NCI-H1417 (cell line): ENCODE measurements around the gene LAMTOR2.
"Not testable (repeated sequence)": the region's sequence is repeated elsewhere in the genome, so short reads cannot be mapped to it uniquely, and the experiment has no call there.

ENCODE experiments used
- DNase-seq, 3 experiments: peaks; one replicate each; lab custom pipeline; 2025; lab: John Stamatoyannopoulos, UW

LAMTOR2 gene

GRCh38 chr1:156054500-156055280 lies at the start of gene LAMTOR2:
LAMTOR2 (plus strand) TSS chr1:156054782; CDS start chr1:156054890, 108 bp downstream.
- peak; percentile 98 to 100 (median 99) for DNase-seq

DNA sequence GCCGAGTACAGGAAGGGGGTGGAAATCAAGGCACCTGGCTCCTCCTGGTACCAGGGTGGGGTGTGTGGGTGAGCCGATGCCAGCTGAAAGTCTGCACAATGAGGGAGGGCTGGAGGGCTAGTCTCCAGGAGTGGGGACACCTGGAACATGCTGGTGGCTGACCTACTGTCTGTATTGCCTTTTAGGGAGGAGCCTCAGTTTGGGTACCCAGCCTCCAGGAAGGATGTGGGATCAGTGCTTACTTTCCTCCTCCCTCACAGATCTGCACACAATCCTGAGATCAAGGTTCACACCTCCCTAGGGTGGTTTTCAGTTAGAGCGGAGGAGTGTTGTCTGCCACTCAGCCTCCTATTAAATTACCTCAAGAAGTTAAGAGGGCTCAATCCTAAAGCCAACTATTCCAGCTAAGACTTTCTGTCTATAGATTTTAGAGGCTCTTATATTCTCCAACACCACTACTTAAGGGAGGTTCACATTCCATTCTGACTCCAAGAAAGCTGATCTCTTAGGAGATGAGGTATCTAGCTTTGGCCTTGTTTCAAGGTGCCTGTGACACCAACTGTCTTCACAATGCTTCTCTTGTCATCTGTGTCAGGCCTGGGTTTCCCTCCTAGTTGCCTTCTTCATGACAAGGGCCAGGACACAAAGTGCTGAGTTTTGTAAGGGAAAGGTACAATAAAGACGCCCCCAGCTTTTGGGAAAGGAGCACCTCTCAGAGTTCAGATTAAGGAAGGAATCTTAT lies 49.6 kb upstream of the LAMTOR2 start:
- DNase-seq = no peak

- DNase-seq = no peak
These were observed 47.8 kb upstream of the LAMTOR2 start for GRCh38 chr1:156006666-156007376.

DNA sequence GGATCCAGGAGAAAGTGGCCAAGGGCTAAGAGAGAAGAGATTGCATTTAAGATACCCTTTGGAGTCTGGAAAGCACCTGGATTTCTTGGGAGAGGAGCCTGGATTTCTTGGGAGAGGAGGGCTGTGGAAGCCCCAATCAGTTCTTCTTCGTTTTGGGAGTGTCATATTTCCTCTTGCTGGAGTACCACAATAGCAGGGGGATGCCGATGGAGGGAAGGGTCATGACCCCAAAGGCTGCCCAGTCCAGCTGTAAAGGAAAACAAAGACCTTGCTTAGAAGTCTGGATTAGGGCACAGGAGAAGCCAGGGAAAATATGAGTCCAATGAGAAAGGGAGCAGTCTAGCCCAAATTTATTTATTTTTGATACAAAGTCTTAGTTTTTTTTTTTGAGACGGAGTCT lies 45.2 kb upstream of the LAMTOR2 start:
- no peak for DNase-seq

DNA sequence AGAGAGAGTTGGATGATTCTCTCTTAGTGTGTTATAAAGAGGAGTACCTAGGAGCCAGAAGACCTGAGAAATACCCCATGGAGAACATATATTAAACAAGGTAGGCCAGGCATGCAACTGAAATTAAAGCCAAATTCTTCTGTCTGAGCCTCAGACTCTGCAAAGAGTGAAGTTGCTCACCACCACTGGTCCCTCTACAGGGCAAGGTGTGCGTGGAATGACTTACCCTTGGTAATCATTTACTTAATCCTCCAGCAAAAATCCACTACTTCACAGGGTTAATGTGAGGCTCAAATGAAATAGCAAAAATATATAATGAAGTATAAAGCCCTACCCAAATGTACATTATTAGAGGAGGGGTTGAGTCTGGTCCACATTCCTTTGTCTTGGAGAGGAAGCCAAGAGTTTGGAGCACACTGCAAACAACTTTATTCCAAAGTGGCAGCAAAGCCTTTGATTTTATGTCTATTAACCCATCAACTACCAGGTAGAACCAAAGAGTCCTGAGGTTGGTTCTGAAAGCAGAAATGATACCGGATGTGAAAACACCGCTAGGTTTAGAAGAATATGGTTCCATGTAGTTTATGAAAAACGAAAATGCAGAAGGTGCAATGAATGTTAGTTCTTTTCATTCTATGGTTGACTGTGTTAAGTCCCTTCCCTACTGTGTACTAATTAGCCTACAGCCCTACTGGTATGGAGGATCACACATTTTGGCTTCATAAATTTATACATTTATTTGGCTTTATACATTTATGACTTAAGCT lies 42.3 kb upstream of the LAMTOR2 start:
- no peak for DNase-seq

DNA sequence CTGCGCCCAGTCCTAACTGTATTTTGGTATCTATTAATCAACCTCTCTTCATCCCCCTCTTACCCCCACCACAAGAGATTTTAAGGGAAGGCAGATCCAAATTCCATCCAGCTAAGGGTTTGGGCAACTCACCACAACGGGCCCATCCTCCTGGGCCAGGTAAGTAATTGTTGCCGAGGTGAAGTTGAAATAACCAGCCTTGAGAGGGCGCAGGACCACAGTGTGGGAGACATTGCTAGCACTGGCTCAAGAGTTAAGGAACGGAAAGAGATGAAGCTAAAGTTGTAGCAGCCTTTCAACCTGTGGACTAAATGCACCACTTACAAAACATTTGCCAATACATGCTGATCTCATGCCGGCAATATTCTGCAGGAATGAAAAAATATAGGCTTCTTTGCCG lies 39.8 kb upstream of the LAMTOR2 start:
- DNase-seq = no peak

DNA sequence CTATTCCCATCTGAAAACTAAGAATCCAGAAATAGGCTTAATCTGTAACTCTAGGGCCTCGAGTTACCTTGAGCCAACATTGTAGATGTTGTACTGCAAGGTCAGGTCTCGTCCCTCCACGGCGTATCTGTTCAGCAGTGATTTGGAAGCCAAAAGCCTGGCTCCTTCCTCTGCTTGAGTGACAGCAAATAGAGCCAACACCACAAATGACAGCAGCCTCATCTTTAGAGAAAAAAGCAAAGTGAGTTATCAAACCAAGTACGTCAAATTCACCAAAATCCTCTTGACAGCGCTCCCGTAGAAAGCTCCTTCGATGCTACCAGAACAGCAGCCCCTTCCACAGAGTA lies 34.7 kb upstream of the LAMTOR2 start:
- no peak for DNase-seq

- DNase-seq = peak; percentile 85 to 97 (median 96)
These were observed 34.1 kb upstream of the LAMTOR2 start, which contains the start of gene SSR2 for GRCh38 chr1:156020293-156021092. SSR2 (minus strand) TSS chr1:156020951; CDS start chr1:156020167, 784 bp downstream.

- no peak for DNase-seq
These were observed 33.5 kb upstream of the LAMTOR2 start for GRCh38 chr1:156021093-156021428.

GRCh38 chr1:156021954-156022353 lies 32.6 kb upstream of the LAMTOR2 start:
- no peak for DNase-seq

DNA sequence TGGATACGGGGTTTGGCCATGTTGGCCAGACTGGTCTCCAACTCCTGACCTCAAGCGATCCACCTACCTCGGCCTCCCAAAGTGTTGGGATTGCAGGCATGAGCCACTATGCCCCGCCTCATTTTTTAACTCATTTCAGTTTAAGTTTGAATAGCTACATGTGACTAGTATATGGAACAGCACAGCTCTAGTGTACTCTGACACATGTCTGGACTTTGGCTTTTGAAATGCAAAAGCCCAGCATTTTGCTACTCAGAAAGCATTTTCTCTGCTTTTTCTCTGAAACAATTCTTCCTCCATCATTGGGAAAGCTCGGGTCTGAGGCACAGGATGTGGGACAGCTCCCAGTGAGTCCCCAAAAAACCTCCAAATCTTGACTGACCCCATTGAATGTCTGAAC lies 29.8 kb upstream of the LAMTOR2 start:
- no peak for DNase-seq

DNA sequence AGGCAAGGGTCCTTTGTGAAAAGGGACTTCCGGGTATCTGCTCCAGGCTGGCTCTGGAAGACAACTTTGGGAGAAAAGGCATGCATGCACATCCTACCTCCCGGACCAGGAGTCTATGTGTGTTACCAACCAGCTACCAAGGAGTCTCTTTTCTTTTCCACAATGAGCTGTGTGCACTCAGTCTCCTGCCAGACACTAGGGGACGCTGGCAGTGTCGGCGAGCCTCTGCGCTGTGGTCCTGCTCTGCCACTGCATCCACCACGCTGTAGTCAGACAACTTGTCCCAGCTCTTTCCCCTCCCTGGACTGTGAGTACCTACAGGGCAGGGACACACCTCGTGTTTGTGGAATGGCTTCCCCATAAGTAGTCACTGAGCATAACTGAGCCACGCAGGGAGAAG lies 28.7 kb upstream of the LAMTOR2 start:
- DNase-seq = no peak

GRCh38 chr1:156026588-156026987 lies 28.0 kb upstream of the LAMTOR2 start:
- DNase-seq = no peak

GRCh38 chr1:156033011-156033410 lies 21.6 kb upstream of the LAMTOR2 start:
- DNase-seq = no peak

DNA sequence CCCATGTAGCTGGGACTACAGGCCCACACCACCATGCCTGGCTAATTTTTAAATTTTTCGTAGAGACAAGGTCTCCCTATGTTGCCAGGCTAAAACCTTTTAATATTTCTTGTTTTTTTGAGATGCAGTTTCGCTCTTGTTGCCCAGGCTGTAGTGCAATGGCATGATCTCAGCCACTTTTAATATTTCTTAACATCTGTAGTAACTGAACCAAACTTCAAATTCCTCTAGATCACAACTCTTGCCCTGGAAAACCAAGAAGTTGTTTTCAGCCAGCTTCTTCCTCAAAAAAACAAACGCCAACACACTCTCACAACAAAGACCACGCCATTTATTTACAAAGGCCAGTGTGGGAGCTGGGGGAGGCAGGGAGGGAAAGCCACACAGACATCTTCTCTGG lies 19.6 kb upstream of the LAMTOR2 start:
- not testable (repeated sequence) for DNase-seq

- no peak for DNase-seq
These were observed 11.8 kb upstream of the LAMTOR2 start for GRCh38 chr1:156042828-156043227.

- DNase-seq = no peak
These were observed 9.5 kb upstream of the LAMTOR2 start for GRCh38 chr1:156045076-156045475.

DNA sequence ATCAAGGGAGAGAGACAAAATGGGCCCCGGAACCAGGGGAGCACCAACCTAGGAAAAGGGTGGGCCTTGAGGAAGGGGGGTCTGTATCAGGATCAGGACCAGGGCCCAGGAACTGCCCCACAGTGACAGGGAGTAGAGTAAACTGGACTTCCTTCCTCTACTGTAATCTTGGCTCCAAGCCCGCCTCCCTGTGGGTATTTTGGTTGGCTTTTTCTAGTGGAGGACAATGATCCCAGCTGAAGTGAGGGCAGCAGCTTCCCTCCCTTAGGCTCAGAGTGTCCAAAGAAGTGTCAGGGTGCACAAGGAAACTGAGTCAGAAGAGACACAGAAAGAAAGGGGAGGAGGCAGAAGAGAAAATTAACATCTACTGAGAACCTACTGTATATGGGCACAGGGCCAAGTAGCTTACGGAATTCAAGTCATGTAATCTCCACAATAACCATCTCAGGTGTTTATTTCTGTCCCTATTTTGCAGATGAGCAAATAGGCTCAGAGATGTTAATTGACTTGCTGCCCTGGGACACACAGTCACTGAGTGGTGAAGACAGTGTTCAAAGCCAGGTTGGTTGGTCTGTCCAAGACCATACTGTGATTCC lies 5.8 kb upstream of the LAMTOR2 start:
- no peak for DNase-seq

DNA sequence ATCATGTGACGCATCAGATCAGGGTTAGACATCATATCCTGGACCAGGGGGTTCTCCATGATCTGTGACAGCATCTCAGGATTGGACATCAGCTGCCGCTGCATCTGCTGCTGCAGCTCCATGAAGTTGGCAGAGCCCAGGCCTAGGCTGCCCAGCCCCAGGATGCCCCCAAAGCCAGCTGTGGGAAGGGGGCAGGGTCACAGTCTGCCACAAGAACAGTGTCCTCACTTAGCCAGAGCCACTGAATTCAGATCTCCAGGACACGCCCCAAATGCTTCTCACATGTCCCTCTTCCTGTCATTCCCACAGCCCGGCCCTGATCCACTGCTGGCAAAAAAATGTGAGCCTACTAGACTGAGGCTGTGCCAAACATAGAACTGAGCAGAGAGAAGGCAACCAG lies 4.2 kb upstream of the LAMTOR2 start:
- DNase-seq = no peak

DNA sequence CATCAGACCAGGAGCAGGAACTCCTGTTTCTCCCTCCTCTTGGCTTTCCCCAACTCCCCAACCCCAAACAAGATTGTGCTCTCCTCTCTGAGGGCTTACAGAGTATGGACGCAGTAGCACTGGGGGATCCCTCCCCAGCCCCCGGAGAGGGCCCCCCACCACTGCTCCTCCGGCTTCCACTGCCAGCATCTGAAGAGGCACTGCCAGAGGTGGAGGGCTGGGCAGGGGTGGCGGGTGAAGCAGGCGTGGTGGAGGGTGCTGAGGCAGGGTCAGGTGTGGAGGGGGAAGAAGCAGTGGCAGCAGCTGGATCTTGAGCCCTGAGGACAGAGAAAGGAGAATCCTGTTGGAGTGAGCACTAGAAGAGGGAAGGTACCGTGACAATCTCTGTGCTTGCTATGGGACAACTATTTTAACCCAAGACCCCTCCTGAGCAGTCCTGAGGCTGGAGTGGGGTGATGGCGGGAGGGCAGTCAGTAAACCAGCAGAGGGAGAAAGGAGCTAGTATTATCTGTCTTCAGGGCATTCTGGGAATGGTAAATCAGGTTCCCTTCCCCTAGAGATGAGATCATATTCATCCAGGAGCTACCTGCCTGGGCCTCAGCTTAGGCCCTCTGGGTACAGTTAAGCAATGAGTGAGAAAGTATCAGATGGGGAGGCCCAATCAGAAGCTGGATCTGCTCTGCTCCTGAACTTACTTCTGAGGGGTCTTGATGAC lies 3.4 kb upstream of the LAMTOR2 start:
- DNase-seq = no peak
